A549 (cell line): Measurements from ENCODE around the gene LAMA3. TPM values are rescaled to one million over a fixed set of nuclear protein-coding genes. Genes with fewer than 3 reads are reported as not detected.

Source experiments
- ATAC-seq, 2 experiments: fragments of 200-7000 bp in 1 of 2; fragments of >200 bp in 1 of 2; cut with Nextera tagmentation in 1 of 2; cut with Tn5 transposase in 1 of 2; 3 replicates each; pipeline versions ENCODE4 v1.8.0 to v1.9.1; 2018 to 2020; ENCODE audit warnings: mild to moderate bottlenecking in 1 of 2, moderate library complexity in 1 of 2
- CTCF ChIA-PET: fragments of 300-600 bp; sonication (Branson Sonifier 250); formaldehyde crosslinking; extraction: SDS; loops from one replicate; lab custom pipeline; 2021; ENCODE audit warnings: antibody characterized with exemption, inconsistent platforms; lab: Yijun Ruan, JAX
- POLR2A ChIA-PET: fragments of 350-600 bp; formaldehyde crosslinking; extraction: SDS; loops from one replicate; lab custom pipeline; 2021; ENCODE audit warnings: antibody characterized with exemption, inconsistent platforms; lab: Yijun Ruan, JAX
- DNase-seq, 2 experiments: peaks; one replicate each; pipeline versions ENCODE4 v3.0.0 to v3.0.0-alpha.2; 2011 to 2016; ENCODE audit warnings: low read depth in 1 of 2, low spot score in 1 of 2
- FAIRE-seq: peaks from 2 replicates; lab custom pipeline; 2011; peaks lifted over from hg19 to GRCh38; lab: Jason Lieb, UNC
- H3K27ac ChIP-seq, 2 experiments: fragments of >200 bp; sonication (Bioruptor Twin); formaldehyde crosslinking; 3 replicates each; pipeline ENCODE4 v1.5.1; 2016 to 2017
- H3K4me1 ChIP-seq: fragments of >200 bp; sonication (Bioruptor Twin); formaldehyde crosslinking; 3 replicates; pipeline ENCODE4 v1.6.1; 2016
- H3K4me2 ChIP-seq: fragments of >200 bp; sonication (Bioruptor Twin); formaldehyde crosslinking; 3 replicates; pipeline ENCODE4 v1.6.1; 2016
- H3K4me3 ChIP-seq: fragments of >200 bp; sonication (Bioruptor Twin); formaldehyde crosslinking; 3 replicates; pipeline ENCODE4 v1.5.1; 2016
- H3K9me3 ChIP-seq: fragments of >200 bp; sonication (Bioruptor Twin); formaldehyde crosslinking; 3 replicates; pipeline ENCODE4 v1.6.1; 2016
- BHLHE40 ChIP-seq: IDR thresholded peaks from 2 replicates; pipeline ENCODE4 v1.6.1; 2012; ENCODE audit warnings: low read depth, low read length, inconsistent platforms
- CBX8 ChIP-seq: fragments of 200-600 bp; sonication (generic); IDR thresholded peaks from 2 replicates; pipeline ENCODE4 v1.6.1; 2016
- CEBPB ChIP-seq, 2 experiments: fragments of >200 bp in 1 of 2; sonication (Bioruptor Twin) in 1 of 2; formaldehyde crosslinking in 1 of 2; IDR thresholded peaks; 2 replicates each; pipeline ENCODE4 v1.6.1; 2012 to 2016
- CHD2 ChIP-seq: fragments of 150-350 bp; IDR thresholded peaks from 2 replicates; pipeline ENCODE4 v1.6.1; 2014; ENCODE audit warnings: low read length; ENCODE audit not compliant: partially characterized antibody
- EHF ChIP-seq: fragments of 250-450 bp; sonication (Bioruptor Pico); IDR thresholded peaks from 2 replicates; pipeline ENCODE4 v1.5.0; 2020; ENCODE audit warnings: mild to moderate bottlenecking
- ESRRA ChIP-seq: fragments of 150-350 bp; IDR thresholded peaks from 2 replicates; pipeline ENCODE4 v1.6.1; 2014; ENCODE audit warnings: mild to moderate bottlenecking, low read length, borderline replicate concordance
- FOSB ChIP-seq: fragments of 250-450 bp; sonication (Bioruptor Pico); IDR thresholded peaks from 2 replicates; pipeline ENCODE4 v1.5.0; 2020; ENCODE audit warnings: mild to moderate bottlenecking, moderate library complexity
- FOXS1 ChIP-seq: fragments of 250-450 bp; sonication (Bioruptor Pico); IDR thresholded peaks from 2 replicates; pipeline ENCODE4 v1.5.0; 2020; ENCODE audit warnings: mild to moderate bottlenecking, moderate library complexity
- HEYL ChIP-seq: fragments of 250-450 bp; sonication (Bioruptor Pico); IDR thresholded peaks from 2 replicates; pipeline ENCODE4 v1.8.0; 2021; ENCODE audit warnings: mild to moderate bottlenecking, moderate library complexity
- MAFK ChIP-seq: fragments of 450-650 bp; IDR thresholded peaks from 2 replicates; pipeline ENCODE4 v1.6.1; 2014; ENCODE audit not compliant: partially characterized antibody
- MAX ChIP-seq: IDR thresholded peaks from 2 replicates; pipeline ENCODE4 v1.6.1; 2012
- MAZ ChIP-seq: fragments of 150-350 bp; IDR thresholded peaks from 2 replicates; pipeline ENCODE4 v1.6.1; 2014; ENCODE audit warnings: antibody characterized with exemption, low read depth, low read length, borderline replicate concordance
- NPAS2 ChIP-seq: fragments of 250-450 bp; sonication (Bioruptor Pico); IDR thresholded peaks from 2 replicates; pipeline ENCODE4 v1.8.0; 2022; ENCODE audit warnings: mild to moderate bottlenecking, moderate library complexity, borderline replicate concordance
- NR3C1 ChIP-seq: fragments of >200 bp; sonication (Bioruptor Twin); formaldehyde crosslinking; IDR thresholded peaks from 3 replicates; pipeline ENCODE4 v1.6.1; 2017
- POLR2A ChIP-seq: IDR thresholded peaks from 2 replicates; pipeline ENCODE4 v1.6.1; 2012; ENCODE audit warnings: mild to moderate bottlenecking, low read length
- POLR2AphosphoS2 ChIP-seq: conservative IDR thresholded peaks from 2 replicates; pipeline ENCODE4 v1.6.1; 2012; ENCODE audit warnings: low read length, improper control_type of control experiment, inconsistent platforms
- RAD21 ChIP-seq, 2 experiments: fragments of >200 bp in 1 of 2; sonication (Bioruptor Twin) in 1 of 2; formaldehyde crosslinking in 1 of 2; IDR thresholded peaks in 1 of 2; conservative IDR thresholded peaks in 1 of 2; 2 replicates in 1 of 2; 3 replicates in 1 of 2; pipeline ENCODE4 v1.6.1; 2012 to 2018; ENCODE audit warnings: inconsistent platforms in 1 of 2
- RCOR1 ChIP-seq: fragments of 150-350 bp; IDR thresholded peaks from 2 replicates; pipeline ENCODE4 v1.6.1; 2014; ENCODE audit warnings: antibody characterized with exemption, low read length, low read depth
- REST ChIP-seq: fragments of 200-600 bp; sonication (generic); IDR thresholded peaks from 2 replicates; pipeline ENCODE4 v1.6.1; 2016; ENCODE audit warnings: antibody characterized with exemption, mild to moderate bottlenecking, moderate library complexity
- SMC3 ChIP-seq: fragments of >200 bp; sonication (Bioruptor Twin); formaldehyde crosslinking; IDR thresholded peaks from 3 replicates; pipeline ENCODE4 v1.6.1; 2018; ENCODE audit warnings: inconsistent platforms
- TFCP2L1 ChIP-seq: fragments of 250-450 bp; sonication (Bioruptor Pico); IDR thresholded peaks from 2 replicates; pipeline ENCODE4 v1.5.0; 2021; ENCODE audit warnings: mild to moderate bottlenecking
- TP53 ChIP-seq: fragments of 250-450 bp; sonication (Bioruptor Pico); IDR thresholded peaks from 2 replicates; pipeline ENCODE4 v1.5.0; 2021; ENCODE audit warnings: mild to moderate bottlenecking, moderate library complexity
- ZFP36 ChIP-seq: fragments of 450-650 bp; IDR thresholded peaks from 2 replicates; pipeline ENCODE4 v1.6.1; 2014; ENCODE audit warnings: borderline replicate concordance; ENCODE audit not compliant: partially characterized antibody
- ZNF302 ChIP-seq: fragments of 250-450 bp; sonication (Bioruptor Pico); IDR thresholded peaks from 2 replicates; pipeline ENCODE4 v1.9.0; 2021; ENCODE audit warnings: inconsistent platforms, mild to moderate bottlenecking, moderate library complexity
- ZSCAN20 ChIP-seq: fragments of 250-450 bp; sonication (Bioruptor Pico); IDR thresholded peaks from 2 replicates; pipeline ENCODE4 v1.8.0; 2022; ENCODE audit warnings: mild to moderate bottlenecking, moderate library complexity
- WGBS: methylation state at CpG from one replicate; pipeline ENCODE4 v1.1.6; 2017; ENCODE audit errors: missing lambda C conversion rate; 5-methylcytosine and 5-hydroxymethylcytosine counted together
- polyA plus RNA-seq, 4 experiments: library from polyadenylated mRNA; depleted of rRNA in 3 of 4; stranded (reverse); fragments of >200 nt; fragmentation: RNase III in 1 of 4; extraction: RNeasy Plus Mini Kit Qiagen cat#74134 plus additional on column Dnase treatment in 1 of 4; gene quantifications; 2 replicates in 3 of 4; 3 replicates in 1 of 4; pipeline ENCODE4 v1.2.3, GENCODE V29; 2011 to 2017
- TF ChIP-seq, protein P1 (sequence below): IDR thresholded peaks from 2 replicates; pipeline ENCODE4 v1.6.1; 2012; ENCODE audit warnings: low read depth, borderline replicate concordance
- TF ChIP-seq, protein P2 (sequence below): fragments of >200 bp; sonication (Bioruptor Twin); formaldehyde crosslinking; IDR thresholded peaks from 2 replicates; pipeline ENCODE4 v1.6.1; 2016
- TF ChIP-seq, protein P3 (sequence below): fragments of 250-450 bp; sonication (Bioruptor Pico); IDR thresholded peaks from 2 replicates; pipeline ENCODE4 v1.5.0; 2021; ENCODE audit warnings: mild to moderate bottlenecking, moderate library complexity, borderline replicate concordance
- TF ChIP-seq, protein P4 (sequence below): fragments of 250-450 bp; sonication (Bioruptor Pico); IDR thresholded peaks from 2 replicates; pipeline ENCODE4 v1.5.0; 2020; ENCODE audit warnings: low read depth, mild to moderate bottlenecking, moderate library complexity

LAMA3 gene
- polyA plus RNA-seq, 2 of the 4 experiments (the other 2 are of a cell fraction) = 18.2 to 31.0 TPM

DNA sequence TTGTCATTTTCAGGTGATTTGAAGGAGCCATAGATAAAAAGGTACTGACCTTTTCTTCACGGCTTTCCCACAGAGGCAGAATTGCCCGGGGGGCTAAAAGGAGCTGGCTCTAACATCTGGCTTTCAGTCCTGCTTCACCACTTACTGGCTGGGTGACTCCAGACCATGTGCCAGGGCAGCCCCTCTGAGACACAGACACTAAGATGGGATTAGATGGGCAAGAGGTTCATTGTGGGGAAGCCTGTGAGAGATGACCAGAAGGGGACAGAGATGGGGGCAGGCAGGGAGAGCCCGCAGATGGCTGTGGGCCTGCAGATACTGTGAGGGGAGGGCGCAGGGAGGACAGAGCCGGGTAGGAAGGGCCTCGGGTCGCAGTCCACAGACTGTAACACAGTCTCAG, 250.6 kb downstream of the LAMA3 start:
- TF ChIP-seq ESRRA (no peak), MAX (no peak), EHF (CRISPR knock-in tag) (no peak), ZSCAN20 (CRISPR knock-in tag) (no peak), CHD2 (no peak), TFCP2L1 (CRISPR knock-in tag) (no peak), POLR2AphosphoS2 (no peak), FOXS1 (CRISPR knock-in tag) (no peak), CEBPB (IDR thresholded peaks at IDR 0.05) (no peak), RAD21 (conservative IDR thresholded peaks at IDR 0.05 in 1 of 2, IDR thresholded peaks at IDR 0.05 in 1 of 2) (no peak)
- TF ChIP-seq, protein P1, sequence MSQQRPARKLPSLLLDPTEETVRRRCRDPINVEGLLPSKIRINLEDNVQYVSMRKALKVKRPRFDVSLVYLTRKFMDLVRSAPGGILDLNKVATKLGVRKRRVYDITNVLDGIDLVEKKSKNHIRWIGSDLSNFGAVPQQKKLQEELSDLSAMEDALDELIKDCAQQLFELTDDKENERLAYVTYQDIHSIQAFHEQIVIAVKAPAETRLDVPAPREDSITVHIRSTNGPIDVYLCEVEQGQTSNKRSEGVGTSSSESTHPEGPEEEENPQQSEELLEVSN = no peak
- TF ChIP-seq, protein P2, sequence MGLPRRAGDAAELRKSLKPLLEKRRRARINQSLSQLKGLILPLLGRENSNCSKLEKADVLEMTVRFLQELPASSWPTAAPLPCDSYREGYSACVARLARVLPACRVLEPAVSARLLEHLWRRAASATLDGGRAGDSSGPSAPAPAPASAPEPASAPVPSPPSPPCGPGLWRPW = no peak
- FAIRE-seq = no peak
- WGBS = 90% methylated on average over 7 of the region's 7 CpGs
- no peak for ATAC-seq
- no peak overlapping the region for H3K4me3 ChIP-seq
- DNase-seq = no peak
- H3K4me2 ChIP-seq = no peak overlapping the region
- no peaks in the 10 kb centered on the region for H3K9me3 ChIP-seq
- H3K4me1 ChIP-seq = no peaks in the 10 kb centered on the region
- CTCF ChIA-PET = interaction anchor here (1.0 to 1.4 kb wide), 3 partner anchors 21 to 55 kb away, joined by 3 to 4 read pairs (median 3); no protein-coding TSS in a partner anchor
- POLR2A ChIA-PET = no interaction called here
- no peak overlapping the region for H3K27ac ChIP-seq

DNA sequence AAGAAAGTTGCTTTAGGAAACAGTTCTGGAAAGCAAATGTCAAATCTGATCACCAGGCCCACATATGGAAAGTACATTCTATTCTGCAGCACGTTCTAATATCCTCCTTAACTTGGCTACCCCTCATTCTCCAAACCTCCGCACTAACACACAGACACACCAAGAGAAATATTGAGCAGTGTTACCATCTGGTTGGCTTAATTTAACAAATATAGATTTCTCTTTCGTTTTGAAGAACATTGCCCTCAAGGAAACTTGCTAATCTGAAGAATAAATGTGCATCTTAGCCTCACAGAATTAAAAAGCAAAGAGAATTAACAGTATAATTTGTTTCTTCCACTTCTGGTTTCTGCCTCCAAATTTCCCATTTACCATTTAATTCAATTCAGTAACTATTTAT, 252.5 kb downstream of the LAMA3 start:
- Histone ChIP-seq H3K9me3 (no peaks in the 10 kb centered on the region), H3K4me3 (no peak overlapping the region), H3K4me1 (no peaks in the 10 kb centered on the region), H3K27ac (no peak overlapping the region), H3K4me2 (no peak overlapping the region)
- ATAC-seq (no peak), DNase-seq (no peak), FAIRE-seq (no peak)
- TF ChIP-seq, protein P2 = no peak
- TF ChIP-seq MAFK = no peak
- TF ChIP-seq EHF (CRISPR knock-in tag) = no peak
- TF ChIP-seq NR3C1 = no peak
- no peak for TF ChIP-seq BHLHE40
- TF ChIP-seq ESRRA = no peak
- TF ChIP-seq FOSB (CRISPR knock-in tag) = no peak
- TF ChIP-seq NPAS2 (CRISPR knock-in tag) = no peak
- TF ChIP-seq RCOR1 = no peak
- no peak for TF ChIP-seq ZFP36
- TF ChIP-seq CBX8 = no peak
- ChIA-PET POLR2A (interaction anchor here (0.6 kb wide), 1 partner anchor 91 kb away, joined by 3 read pairs; no protein-coding TSS in a partner anchor), CTCF (no interaction called here)
- 88% methylated on average over 3 of the region's 3 CpGs for WGBS

GRCh38 chr18:23943104-23943503, 253.9 kb downstream of the LAMA3 start:
- H3K9me3 ChIP-seq = no peaks in the 10 kb centered on the region
- ChIA-PET CTCF (no interaction called here), POLR2A (no interaction called here)
- H3K4me2 ChIP-seq = no peak overlapping the region
- no peak overlapping the region for H3K4me3 ChIP-seq
- 95% methylated on average over 6 of the region's 6 CpGs for WGBS
- H3K27ac ChIP-seq = no peak overlapping the region
- ATAC-seq (no peak), FAIRE-seq (no peak), DNase-seq (no peak)
- H3K4me1 ChIP-seq = no peaks in the 10 kb centered on the region
- no peak for TF ChIP-seq HEYL (CRISPR knock-in tag)
- TF ChIP-seq POLR2A = no peak
- TF ChIP-seq, protein P3, sequence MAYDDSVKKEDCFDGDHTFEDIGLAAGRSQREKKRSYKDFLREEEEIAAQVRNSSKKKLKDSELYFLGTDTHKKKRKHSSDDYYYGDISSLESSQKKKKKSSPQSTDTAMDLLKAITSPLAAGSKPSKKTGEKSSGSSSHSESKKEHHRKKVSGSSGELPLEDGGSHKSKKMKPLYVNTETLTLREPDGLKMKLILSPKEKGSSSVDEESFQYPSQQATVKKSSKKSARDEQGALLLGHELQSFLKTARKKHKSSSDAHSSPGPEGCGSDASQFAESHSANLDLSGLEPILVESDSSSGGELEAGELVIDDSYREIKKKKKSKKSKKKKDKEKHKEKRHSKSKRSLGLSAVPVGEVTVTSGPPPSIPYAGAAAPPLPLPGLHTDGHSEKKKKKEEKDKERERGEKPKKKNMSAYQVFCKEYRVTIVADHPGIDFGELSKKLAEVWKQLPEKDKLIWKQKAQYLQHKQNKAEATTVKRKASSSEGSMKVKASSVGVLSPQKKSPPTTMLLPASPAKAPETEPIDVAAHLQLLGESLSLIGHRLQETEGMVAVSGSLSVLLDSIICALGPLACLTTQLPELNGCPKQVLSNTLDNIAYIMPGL = no peak
- TF ChIP-seq CHD2 = no peak
- no peak for TF ChIP-seq ZNF302 (CRISPR knock-in tag)
- TF ChIP-seq SMC3 = no peak
- TF ChIP-seq REST = no peak
- no peak for TF ChIP-seq MAZ
- no peak for TF ChIP-seq TP53 (CRISPR knock-in tag)
- TF ChIP-seq, protein P4, sequence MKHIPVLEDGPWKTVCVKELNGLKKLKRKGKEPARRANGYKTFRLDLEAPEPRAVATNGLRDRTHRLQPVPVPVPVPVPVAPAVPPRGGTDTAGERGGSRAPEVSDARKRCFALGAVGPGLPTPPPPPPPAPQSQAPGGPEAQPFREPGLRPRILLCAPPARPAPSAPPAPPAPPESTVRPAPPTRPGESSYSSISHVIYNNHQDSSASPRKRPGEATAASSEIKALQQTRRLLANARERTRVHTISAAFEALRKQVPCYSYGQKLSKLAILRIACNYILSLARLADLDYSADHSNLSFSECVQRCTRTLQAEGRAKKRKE (CRISPR knock-in tag) = no peak
- TF ChIP-seq RCOR1 = no peak
